Endothelial cell of hepatic sinusoid (primary cell): ENCODE results near the gene HPDL.

ENCODE experiments used
- in situ Hi-C: cut with HindIII; loops from 2 replicates; pipeline ENCODE4 v1.10.0; 2017; ENCODE audit warnings: low sequenced_read_pairs

Gene HPDL

DNA sequence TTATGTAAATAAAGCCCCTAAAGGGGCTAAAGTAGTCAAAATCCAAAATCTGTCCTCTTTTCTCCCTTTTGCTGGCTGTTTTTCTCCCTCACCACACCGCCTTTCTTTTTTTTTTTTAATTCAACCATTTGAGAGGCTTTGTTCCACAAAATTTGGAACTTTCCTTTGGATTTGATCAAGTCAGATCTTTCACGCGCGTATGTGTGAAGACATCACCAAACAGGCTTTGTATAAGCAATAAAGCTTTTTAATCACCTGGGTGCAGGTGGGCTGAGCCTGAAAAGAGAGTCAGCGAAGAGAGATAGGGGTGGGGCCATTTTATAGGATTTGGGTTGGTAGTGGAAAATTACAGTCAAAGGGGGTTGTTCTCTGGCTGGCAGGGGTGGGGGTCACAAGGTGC, 5.3 kb upstream of the HPDL start:
- in situ Hi-C loops = no loop called here

- in situ Hi-C loops = no loop called here
Measured at GRCh38 chr1:45322486-45323040, 4.1 kb upstream of the HPDL start.

GRCh38 chr1:45325851-45326506, 716 bp upstream of the HPDL start:
- in situ Hi-C loops = no loop called here

GRCh38 chr1:45327644-45328515, 1.2 kb downstream of the HPDL start:
- in situ Hi-C loops = no loop called here

DNA sequence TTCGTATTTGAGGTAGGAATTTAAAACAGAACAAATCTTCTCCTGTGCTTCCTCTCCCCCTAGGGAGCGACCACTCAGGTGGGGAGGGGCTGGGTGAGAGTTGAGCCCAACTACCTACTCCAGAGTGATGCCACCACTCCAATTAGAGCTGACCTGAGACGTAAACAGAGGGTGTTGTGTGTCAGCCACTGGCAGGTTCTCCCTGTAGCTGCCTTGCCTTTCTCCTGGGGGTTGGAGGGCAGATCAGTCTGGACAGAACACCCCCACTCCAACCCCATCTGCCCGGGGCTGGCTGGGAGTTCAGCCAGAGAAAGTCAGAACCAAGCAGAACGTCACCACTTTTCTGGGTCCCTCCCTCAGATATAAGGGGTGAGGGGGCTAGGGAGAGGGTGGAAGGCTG, 2.0 kb downstream of the HPDL start:
- in situ Hi-C loops = no loop called here

DNA sequence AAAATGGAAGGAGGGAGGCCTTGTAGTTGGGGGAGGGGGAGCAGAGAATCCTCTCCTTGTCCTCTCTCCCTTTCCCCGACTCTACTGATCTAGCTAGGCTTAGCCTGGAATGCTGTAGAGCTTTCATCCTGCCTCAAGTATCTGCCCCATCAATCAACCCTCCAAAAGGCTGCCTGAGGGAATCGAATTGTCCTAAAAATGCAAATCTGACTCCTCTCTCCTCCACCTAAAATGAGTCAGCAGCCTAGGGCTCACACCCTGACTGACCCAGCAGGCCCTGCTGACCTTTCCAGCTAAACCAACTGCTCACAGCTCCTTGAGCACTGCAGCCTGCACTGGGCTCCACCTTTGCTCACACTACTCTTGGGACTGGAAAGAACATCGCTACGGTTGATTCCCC, 2.8 kb downstream of the HPDL start:
- in situ Hi-C loops = no loop called here

DNA sequence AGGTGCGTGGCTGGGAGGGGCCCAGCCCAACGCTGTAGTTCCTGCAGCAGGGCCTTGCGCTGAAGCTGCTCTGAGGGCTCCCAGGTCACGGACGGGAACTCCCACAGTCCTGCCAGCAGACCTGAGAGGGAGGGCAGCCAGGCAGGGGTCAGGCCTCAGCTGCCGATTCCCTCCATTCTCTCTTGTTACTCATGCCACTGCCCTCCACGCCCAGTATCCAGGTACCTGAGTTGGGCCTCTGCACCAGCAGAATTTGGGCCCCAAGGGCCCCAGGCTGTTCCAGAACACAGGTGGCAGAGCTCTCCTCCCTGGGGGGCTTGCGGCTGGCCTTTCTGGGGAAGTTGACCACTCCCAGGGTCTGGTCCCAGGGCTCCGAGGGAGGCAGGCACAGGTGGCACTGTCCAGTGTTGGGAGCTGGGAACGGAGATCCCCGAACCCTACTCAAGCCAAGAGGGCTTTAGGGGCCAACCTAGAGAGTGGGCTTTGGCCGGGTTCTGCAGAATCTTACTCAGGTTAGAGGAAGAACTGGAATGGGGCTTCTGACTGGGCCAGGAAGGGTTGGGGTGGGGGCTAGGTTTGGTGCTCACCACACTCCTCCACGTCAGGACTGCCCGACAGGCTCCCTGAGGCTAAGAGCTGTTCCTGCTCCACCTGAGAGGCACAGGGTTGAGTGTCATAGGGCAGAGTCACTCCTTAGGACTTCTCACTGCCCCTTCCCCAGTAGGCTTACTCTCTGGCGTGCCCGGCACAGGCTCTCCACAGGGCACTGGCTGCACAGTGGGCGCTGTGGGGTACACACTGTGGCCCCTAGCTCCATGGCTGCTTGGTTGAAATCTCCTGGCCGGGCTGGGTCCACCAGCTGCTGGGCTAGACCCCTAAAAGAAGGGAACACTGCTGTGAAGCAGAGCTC, 5.0 kb downstream of the HPDL start:
- in situ Hi-C loops = no loop called here

- in situ Hi-C loops = no loop called here
Measured at GRCh38 chr1:45332346-45332720, 5.6 kb downstream of the HPDL start.

DNA sequence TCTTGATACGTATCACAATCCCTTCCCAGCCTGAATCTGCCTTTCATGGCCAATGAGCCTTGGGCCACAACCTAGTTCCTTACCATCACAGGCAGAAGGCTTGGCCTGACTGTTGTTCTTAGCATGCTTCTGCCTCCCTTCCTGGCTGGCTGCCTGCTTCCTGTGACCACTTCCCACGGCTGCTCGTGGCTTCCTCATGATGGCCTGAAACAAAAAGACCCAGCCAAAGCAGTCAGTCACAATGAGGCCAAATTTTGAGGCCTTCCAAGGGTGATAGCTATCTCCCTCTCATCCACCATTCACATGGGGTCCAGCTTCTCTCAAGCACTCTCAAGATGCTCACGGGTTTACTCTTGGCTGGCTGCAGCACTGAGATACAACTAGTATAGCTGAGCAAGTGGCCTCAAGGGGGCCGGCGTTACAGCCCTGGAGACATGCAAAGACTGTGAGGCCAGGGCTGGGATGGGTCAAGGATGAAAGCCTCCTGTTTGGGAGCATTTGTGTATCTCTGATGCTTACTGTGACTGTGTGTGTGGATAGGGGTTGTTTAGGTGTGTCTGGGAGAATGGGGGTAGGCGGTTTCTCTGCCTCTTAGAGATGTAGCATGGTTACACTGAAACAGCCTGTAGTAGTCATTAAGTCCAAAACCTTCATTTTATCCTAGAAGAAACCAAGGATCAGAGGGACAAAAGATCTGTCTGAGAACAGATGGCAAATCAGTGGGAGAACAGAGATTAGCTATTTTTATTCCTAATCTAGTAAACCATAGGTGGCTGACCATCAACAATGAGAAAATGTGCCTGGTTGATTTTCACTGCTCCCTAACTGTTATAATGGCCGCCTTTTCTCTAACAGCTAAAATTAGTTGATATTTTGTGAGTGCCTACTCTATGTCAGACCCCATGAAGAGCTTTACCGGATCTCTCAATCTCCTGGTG, 7.9 kb downstream of the HPDL start:
- in situ Hi-C loops = no loop called here

DNA sequence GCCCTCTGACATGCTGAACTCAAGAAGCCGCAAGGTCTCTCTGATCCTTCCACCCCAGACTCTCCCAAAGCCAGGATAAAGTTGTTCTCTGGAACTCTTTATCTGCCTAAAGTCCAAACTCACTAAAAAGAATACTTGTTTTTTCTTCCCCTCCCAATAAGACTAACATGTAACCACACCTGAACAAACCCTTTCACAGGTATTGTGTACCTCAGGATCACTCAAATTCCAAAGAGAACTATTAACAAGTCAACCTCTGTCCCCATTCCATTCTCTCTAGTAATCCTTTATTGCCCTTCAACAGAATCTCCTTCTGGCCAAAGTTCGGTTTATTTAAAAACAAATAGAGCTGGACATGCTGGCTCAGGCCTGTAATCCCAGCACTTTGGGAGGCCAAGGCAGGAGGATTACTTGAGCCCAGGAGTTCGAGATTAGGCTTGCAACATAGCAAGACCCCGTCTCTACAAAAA, 9.2 kb downstream of the HPDL start:
- in situ Hi-C loops = no loop called here

DNA sequence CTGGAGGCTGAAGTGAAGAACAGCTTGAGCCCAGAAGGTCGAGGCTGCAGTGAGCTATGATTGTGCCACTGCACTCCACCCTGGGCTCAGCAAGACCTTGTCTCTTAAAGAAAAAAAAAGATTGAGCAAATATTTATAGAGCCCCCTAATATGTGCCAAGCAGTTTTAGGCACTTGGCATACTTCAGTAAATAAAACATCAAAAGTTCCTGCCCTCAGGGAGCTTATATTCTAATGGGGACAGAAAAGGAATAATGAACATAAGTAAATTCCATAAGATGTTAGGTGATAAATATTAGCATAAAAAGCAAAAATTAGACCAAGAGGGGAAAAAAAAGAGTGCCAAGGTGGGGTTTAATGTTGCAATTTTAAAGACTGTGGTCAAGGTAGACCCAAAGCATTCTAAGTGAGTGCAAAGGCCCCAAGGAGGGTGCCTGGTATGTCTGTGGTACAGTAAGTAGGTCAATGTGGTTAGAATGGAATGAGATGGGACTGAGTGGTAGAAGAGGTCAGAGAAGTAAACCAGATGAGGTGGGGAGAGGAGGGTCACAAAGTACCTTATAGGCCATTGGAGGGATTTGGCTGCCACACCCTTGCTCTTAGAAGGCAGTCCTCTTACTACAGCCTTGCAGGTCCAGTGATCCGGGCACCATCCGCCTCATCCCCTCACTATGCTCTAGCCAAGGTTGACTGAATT, 11.1 kb downstream of the HPDL start:
- in situ Hi-C loops = no loop called here

DNA sequence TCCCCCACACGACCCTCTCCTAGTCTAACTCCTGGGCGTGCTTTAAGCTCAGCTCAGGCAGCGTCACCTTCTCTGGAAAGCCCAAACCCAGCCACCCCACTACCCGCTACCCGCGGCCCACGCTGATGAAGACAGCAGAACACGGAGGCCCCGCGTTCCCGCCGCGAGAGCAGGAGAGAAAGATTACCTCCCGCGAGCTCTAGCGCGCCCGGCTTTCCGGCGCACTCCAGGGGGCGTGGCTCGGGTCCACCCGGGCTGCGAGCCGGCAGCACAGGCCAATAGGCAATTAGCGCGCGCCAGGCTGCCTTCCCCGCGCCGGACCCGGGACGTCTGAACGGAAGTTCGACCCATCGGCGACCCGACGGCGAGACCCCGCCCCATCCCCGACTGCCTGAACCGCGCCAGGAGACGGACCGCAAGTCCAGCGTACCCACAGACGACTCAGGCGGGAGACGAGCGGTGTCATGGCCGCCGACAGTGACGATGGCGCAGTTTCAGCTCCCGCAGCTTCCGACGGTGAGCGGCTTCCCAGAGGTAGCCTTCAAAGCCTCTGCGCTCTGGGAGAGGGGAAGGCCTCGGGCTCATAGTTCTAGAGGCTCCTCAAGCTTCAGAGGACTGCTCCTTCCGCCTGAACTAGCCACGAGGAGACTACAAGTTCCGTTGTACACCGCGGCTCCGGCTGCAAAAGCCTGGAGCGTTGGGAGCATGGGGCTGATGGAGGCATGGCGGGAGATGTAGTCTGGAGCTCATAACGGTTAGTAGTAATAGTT, 13.3 kb downstream of the HPDL start, which contains the start of the genes MUTYH and TOE1:
Gene MUTYH (minus strand): TSS at position 652 of the 770 bp plus-strand sequence. CDS start 5,935 bp downstream, outside the sequence.
Gene TOE1 (plus strand): TSS at position 382 of the 770 bp plus-strand sequence. CDS start 83 bp downstream, at position 465.
- in situ Hi-C loops = no loop called here

- in situ Hi-C loops = no loop called here
Measured at GRCh38 chr1:45340816-45341466, 14.2 kb downstream of the HPDL start.

DNA sequence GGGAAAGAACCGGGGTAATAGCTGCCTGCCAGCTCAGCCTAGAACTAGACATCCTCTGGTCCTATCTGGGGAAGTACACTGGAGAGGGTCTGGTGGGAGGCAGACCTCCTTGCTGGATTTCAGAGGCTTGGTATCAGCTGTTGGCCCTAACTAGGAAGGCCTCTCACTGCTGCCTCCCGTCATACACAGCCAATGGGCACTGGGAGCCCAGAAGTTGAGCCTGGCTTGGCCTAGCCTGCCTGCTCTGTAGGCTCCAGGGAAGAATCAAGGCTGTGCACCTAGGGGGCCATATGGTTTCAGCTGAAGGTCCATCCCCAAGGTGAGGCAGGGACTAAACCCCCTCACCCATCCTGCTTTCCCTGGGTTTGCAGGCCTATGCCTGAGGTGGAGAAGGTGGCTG, 17.8 kb downstream of the HPDL start:
- in situ Hi-C loops = no loop called here

GRCh38 chr1:45345014-45345413, 18.3 kb downstream of the HPDL start:
- in situ Hi-C loops = no loop called here

GRCh38 chr1:45346473-45346872, 19.8 kb downstream of the HPDL start:
- in situ Hi-C loops = no loop called here

- in situ Hi-C loops = no loop called here
Measured at GRCh38 chr1:45348020-45348419, 21.3 kb downstream of the HPDL start.

GRCh38 chr1:45348609-45348965, 21.9 kb downstream of the HPDL start:
- in situ Hi-C loops = no loop called here
